NT2/D1 (cell line): ENCODE results near the gene LARP4.
"Not testable (repeated sequence)": the region's sequence is repeated elsewhere in the genome, so short reads cannot be mapped to it uniquely, and the experiment has no call there.

ENCODE experiments used
- DNase-seq: peaks from one replicate; pipeline ENCODE4 v3.0.0-alpha.2; 2011; ENCODE audit warnings: low read depth, low spot score
- H3K27me3 ChIP-seq: 2 replicates; pipeline ENCODE4 v1.6.0; 2011; ENCODE audit warnings: mild to moderate bottlenecking; ENCODE audit not compliant: insufficient read length, insufficient read depth
- H3K36me3 ChIP-seq: 2 replicates; pipeline ENCODE4 v1.6.1; 2011; ENCODE audit warnings: mild to moderate bottlenecking, low read length, mixed read lengths; ENCODE audit not compliant: insufficient read depth, insufficient read length
- H3K4me1 ChIP-seq: 2 replicates; pipeline ENCODE4 v1.5.1; 2011; ENCODE audit not compliant: insufficient read depth, insufficient read length
- H3K4me3 ChIP-seq: 2 replicates; pipeline ENCODE4 v1.5.1; 2011; ENCODE audit warnings: low read depth; ENCODE audit not compliant: insufficient read length
- H3K9ac ChIP-seq: 2 replicates; pipeline ENCODE4 v1.6.0; 2011; ENCODE audit warnings: low read depth; ENCODE audit not compliant: insufficient read length
- H3K9me3 ChIP-seq: 2 replicates; pipeline ENCODE4 v1.5.1; 2011; ENCODE audit warnings: mild to moderate bottlenecking, low read length; ENCODE audit not compliant: insufficient read depth
- SUZ12 ChIP-seq: IDR thresholded peaks from 2 replicates; pipeline ENCODE4 v1.6.1; 2011; ENCODE audit not compliant: insufficient read length, insufficient read depth; ENCODE audit errors: extremely low read depth
- YY1 ChIP-seq: IDR thresholded peaks from 2 replicates; pipeline ENCODE4 v1.6.1; 2011; ENCODE audit not compliant: insufficient read length, insufficient read depth
- ZNF274 ChIP-seq: IDR thresholded peaks from 2 replicates; pipeline ENCODE4 v1.6.1; 2011; ENCODE audit warnings: mild to moderate bottlenecking, low read depth, low read length

LARP4 gene

DNA sequence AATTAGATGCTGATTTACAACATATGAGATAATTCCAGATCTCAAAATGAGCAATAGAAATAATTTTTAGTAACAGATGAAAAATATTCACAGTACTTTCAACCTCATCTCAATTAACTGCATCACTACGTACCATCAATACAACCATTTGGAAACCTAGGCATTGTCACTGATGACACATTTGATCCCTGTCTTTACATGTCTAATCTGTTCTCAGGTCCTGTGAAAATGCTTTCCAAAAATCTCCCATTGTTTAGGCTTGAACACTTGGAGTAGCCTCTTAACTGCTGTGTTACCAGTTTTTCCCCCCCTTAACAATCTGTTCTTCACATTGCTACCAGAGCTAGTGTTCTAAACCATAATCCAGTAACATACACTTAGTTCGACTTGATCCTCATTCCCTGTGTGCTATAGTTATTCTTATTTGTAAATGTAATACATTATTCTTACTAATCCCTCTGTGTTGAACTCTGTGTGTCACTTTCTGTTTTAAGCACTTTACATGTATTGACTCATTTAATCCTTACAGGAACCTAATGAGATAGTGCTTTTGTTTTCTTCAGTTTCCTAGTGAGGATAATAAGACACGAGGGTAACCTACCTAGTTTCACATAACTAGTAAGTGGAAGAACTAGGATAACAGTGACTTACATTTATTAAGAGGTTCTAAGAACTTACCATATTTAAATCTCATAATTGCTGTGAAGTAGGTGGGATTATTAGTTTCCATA is 41.7 kb downstream of the LARP4 start:
- H3K4me3 ChIP-seq, result no peak overlapping the region
- no peaks in the 10 kb centered on the region for H3K27me3 ChIP-seq
- no peak for DNase-seq
- TF ChIP-seq SUZ12 (no peak), ZNF274 (no peak), YY1 (no peak)
- H3K4me1 ChIP-seq, result no peaks in the 10 kb centered on the region
- H3K9ac ChIP-seq, result no peak overlapping the region
- H3K36me3 ChIP-seq, result peaks cover 86% of the 10 kb centered on the region
- H3K9me3 ChIP-seq, result no peaks in the 10 kb centered on the region

DNA sequence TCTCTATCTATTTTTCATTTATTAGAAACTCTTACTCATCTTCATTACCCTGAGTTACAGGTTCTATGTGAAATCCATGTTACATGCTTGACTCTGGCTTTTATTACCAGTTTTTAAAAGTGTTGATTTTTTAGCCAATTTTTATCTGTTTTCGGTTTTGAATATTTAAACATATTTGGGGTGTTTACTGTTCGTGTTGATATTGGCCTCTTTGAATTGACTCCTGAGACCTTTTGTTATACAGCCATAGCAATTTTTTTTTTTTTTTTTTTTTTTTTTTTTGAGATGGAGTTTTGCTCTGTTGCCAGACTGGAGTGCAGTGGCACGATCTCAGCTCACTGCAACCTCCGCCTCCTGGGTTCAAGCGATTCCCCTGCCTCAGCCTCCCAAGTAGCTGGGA is 49.0 kb downstream of the LARP4 start:
- not testable (repeated sequence) for H3K27me3 ChIP-seq, DNase-seq
- peaks cover 69% of the 10 kb centered on the region for H3K36me3 ChIP-seq

GRCh38 chr12:50452795-50453194 is 52.1 kb downstream of the LARP4 start:
- H3K9me3 ChIP-seq, result no peaks in the 10 kb centered on the region
- H3K4me3 ChIP-seq, result no peak overlapping the region
- no peak for TF ChIP-seq SUZ12
- no peak for TF ChIP-seq ZNF274
- TF ChIP-seq YY1, result no peak
- H3K36me3 ChIP-seq, result peaks cover 67% of the 10 kb centered on the region
- H3K27me3 ChIP-seq, result no peaks in the 10 kb centered on the region
- H3K9ac ChIP-seq, result no peak overlapping the region
- no peak for DNase-seq
- H3K4me1 ChIP-seq, result no peaks in the 10 kb centered on the region

More for the DNA sequence above, 49.0 kb downstream of the LARP4 start:
- H3K9ac ChIP-seq, H3K4me1 ChIP-seq, H3K4me3 ChIP-seq, H3K9me3 ChIP-seq: not testable (repeated sequence)

GRCh38 chr12:50453872-50454271 is 53.2 kb downstream of the LARP4 start:
- H3K4me1 ChIP-seq, result no peaks in the 10 kb centered on the region
- no peak overlapping the region for H3K4me3 ChIP-seq
- H3K27me3 ChIP-seq, result no peaks in the 10 kb centered on the region
- H3K9ac ChIP-seq, result no peak overlapping the region
- H3K36me3 ChIP-seq, result peaks cover 63% of the 10 kb centered on the region
- H3K9me3 ChIP-seq, result no peaks in the 10 kb centered on the region
- DNase-seq, result no peak
- TF ChIP-seq SUZ12 (no peak), ZNF274 (no peak)

- H3K36me3 ChIP-seq, result peaks cover 75% of the 10 kb centered on the region
These were observed 57.9 kb downstream of the LARP4 start for GRCh38 chr12:50458606-50459005.

DNA sequence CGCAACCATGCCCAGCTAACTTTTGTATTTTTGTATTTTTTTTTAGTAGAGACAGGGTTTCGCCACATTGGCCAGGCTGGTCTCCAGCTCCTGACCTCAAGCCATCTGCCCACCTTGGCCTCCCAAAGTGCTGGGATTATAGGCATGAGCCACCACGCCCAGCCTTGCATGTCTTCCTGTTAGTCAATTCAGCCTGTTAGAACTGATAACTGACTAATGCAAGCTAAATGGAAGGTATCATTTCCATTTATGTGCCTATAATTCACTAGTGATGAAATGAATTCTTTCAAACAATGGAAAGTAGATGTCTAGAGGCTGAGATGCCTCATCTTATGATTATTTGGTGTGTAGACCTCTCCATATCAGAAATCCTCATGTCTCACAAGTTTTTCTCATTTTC is 66.8 kb downstream of the LARP4 start:
- H3K36me3 ChIP-seq, result peaks cover 79% of the 10 kb centered on the region
- H3K4me1 ChIP-seq, result no peaks in the 10 kb centered on the region
- H3K4me3 ChIP-seq, result no peak overlapping the region
- TF ChIP-seq YY1, result no peak
- TF ChIP-seq ZNF274, result no peak
- no peak for TF ChIP-seq SUZ12
- no peak for DNase-seq
- no peaks in the 10 kb centered on the region for H3K9me3 ChIP-seq
- H3K9ac ChIP-seq, result no peak overlapping the region
- no peaks in the 10 kb centered on the region for H3K27me3 ChIP-seq

More at GRCh38 chr12:50458606-50459005, 57.9 kb downstream of the LARP4 start:
- no peaks in the 10 kb centered on the region for H3K4me1 ChIP-seq
- no peak for TF ChIP-seq YY1
- no peak for TF ChIP-seq ZNF274
- TF ChIP-seq SUZ12, result no peak
- no peaks in the 10 kb centered on the region for H3K9me3 ChIP-seq
- no peak overlapping the region for H3K4me3 ChIP-seq
- no peak overlapping the region for H3K9ac ChIP-seq
- DNase-seq, result no peak
- no peaks in the 10 kb centered on the region for H3K27me3 ChIP-seq

DNA sequence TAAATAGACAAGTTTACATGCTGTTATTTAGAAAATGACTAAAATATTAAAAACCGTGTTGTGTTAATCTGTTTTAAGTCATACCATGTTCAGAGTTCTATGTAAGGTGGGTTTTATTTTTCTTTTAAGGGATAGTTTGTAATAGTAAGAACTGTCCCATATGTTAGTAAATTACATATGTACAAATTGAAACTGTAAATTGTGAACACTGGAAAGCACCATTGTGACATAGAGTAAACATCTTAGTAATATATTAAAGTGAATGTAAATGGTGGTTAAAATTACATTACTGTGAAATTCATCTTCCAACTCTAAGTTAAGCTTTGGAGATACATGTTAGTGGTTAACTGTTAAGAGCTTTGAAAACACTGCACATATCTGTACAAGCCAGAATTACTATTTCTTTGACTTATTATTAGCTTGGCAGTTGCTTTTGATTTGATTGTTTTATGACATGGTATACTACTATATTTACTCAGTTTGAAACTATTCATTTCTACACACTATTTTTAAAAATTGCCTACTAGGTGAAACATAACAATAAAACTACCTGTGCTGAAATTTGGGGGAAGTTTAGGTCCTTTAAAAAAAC is 76.7 kb downstream of the LARP4 start:
- Histone ChIP-seq H3K9ac (no peak overlapping the region), H3K9me3 (no peaks in the 10 kb centered on the region), H3K36me3 (peaks cover 48% of the 10 kb centered on the region), H3K4me3 (no peak overlapping the region), H3K27me3 (no peaks in the 10 kb centered on the region), H3K4me1 (no peaks in the 10 kb centered on the region)
- no peak for TF ChIP-seq SUZ12
- TF ChIP-seq ZNF274, result no peak
- DNase-seq, result no peak

DNA sequence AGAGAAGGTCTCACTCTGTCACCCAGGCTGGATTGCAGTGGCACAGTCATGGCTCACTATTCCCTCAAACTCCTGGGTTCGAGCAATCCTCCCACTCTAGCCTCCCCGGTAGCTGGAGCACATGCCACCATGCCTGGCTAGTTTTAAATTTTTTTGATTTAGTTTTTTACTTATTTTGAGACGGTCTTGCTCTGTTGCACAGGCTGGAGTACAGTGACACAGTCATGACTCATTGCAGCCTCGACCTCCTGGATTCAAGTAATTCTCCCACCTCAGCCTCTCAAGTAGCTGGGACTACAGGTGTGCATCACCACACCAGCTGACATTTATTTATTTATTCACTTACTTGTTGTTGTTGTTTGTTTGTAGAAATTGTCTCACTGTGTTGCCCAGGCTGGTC is 81.9 kb downstream of the LARP4 start:
- Histone ChIP-seq H3K4me3 (no peak overlapping the region), H3K9ac (no peak overlapping the region), H3K4me1 (no peaks in the 10 kb centered on the region), H3K27me3 (no peaks in the 10 kb centered on the region), H3K36me3 (peaks cover 6% of the 10 kb centered on the region), H3K9me3 (no peaks in the 10 kb centered on the region)
- DNase-seq, result no peak
- TF ChIP-seq SUZ12 (no peak), YY1 (no peak), ZNF274 (no peak)
